Type B pancreatic cell (in vitro differentiated cells): ENCODE measurements around the gene CPSF4L. TPM values are rescaled to one million over a fixed set of nuclear protein-coding genes. Genes with fewer than 3 reads are reported as not detected.

ENCODE experiments used
- DNase-seq: peaks from one replicate; pipeline ENCODE4 v3.0.0; 2021; ENCODE audit warnings: mixed read lengths; ENCODE audit not compliant: unreplicated experiment; ENCODE audit errors: extremely low spot score
- H3K27ac Mint-ChIP-seq: 2 replicates; pipeline ENCODE4 v1.8.0; 2021; ENCODE audit warnings: mild to moderate bottlenecking, mixed read lengths
- H3K27me3 Mint-ChIP-seq: 2 replicates; pipeline ENCODE4 v1.8.0; 2021; ENCODE audit warnings: mixed read lengths
- H3K36me3 Mint-ChIP-seq: 2 replicates; pipeline ENCODE4 v1.8.0; 2021; ENCODE audit warnings: mixed read lengths
- H3K4me1 Mint-ChIP-seq: one replicate; pipeline ENCODE4 v1.8.0; 2021; ENCODE audit warnings: mixed read lengths; ENCODE audit not compliant: unreplicated experiment
- H3K4me3 Mint-ChIP-seq: 2 replicates; pipeline ENCODE4 v1.8.0; 2021; ENCODE audit warnings: mild to moderate bottlenecking, mixed read lengths
- H3K9me3 Mint-ChIP-seq: 2 replicates; pipeline ENCODE4 v1.8.0; 2021; ENCODE audit warnings: mixed read lengths
- total RNA-seq: library from RNA; stranded (reverse); gene quantifications from 2 replicates; pipeline ENCODE4 v1.2.1, GENCODE V29; 2021; ENCODE audit warnings: low replicate concordance
- TF ChIP-seq, protein P1 (sequence below): fragments of 200-600 bp; sonication (generic); conservative IDR thresholded peaks from 2 replicates; pipeline ENCODE4 v1.5.0; 2021; ENCODE audit warnings: antibody characterized with exemption, mild to moderate bottlenecking

Gene CPSF4L
- total RNA-seq, 1 donor from 2014 or later, result not detected

GRCh38 chr17:73283250-73283649, 21.6 kb upstream of the CPSF4L start:
- Mint-ChIP-seq H3K4me1 (peaks cover 43% of the 10 kb centered on the region), H3K9me3 (no peaks in the 10 kb centered on the region), H3K27me3 (no peaks in the 10 kb centered on the region), H3K4me3 (peak overlapping the region; percentile 65), H3K36me3 (peaks cover 14% of the 10 kb centered on the region), H3K27ac (peak overlapping the region; percentile 70)
- TF ChIP-seq, protein P1, sequence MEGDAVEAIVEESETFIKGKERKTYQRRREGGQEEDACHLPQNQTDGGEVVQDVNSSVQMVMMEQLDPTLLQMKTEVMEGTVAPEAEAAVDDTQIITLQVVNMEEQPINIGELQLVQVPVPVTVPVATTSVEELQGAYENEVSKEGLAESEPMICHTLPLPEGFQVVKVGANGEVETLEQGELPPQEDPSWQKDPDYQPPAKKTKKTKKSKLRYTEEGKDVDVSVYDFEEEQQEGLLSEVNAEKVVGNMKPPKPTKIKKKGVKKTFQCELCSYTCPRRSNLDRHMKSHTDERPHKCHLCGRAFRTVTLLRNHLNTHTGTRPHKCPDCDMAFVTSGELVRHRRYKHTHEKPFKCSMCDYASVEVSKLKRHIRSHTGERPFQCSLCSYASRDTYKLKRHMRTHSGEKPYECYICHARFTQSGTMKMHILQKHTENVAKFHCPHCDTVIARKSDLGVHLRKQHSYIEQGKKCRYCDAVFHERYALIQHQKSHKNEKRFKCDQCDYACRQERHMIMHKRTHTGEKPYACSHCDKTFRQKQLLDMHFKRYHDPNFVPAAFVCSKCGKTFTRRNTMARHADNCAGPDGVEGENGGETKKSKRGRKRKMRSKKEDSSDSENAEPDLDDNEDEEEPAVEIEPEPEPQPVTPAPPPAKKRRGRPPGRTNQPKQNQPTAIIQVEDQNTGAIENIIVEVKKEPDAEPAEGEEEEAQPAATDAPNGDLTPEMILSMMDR, result no peak
- DNase-seq, result no peak

GRCh38 chr17:73282629-73283028, 20.9 kb upstream of the CPSF4L start:
- TF ChIP-seq, protein P1, result no peak
- H3K9me3 Mint-ChIP-seq, result no peaks in the 10 kb centered on the region
- no peak overlapping the region for H3K27ac Mint-ChIP-seq
- no peak overlapping the region for H3K4me3 Mint-ChIP-seq
- H3K4me1 Mint-ChIP-seq, result peaks cover 43% of the 10 kb centered on the region
- DNase-seq, result no peak
- no peaks in the 10 kb centered on the region for H3K27me3 Mint-ChIP-seq
- peaks cover 14% of the 10 kb centered on the region for H3K36me3 Mint-ChIP-seq

GRCh38 chr17:73281928-73282327, 20.2 kb upstream of the CPSF4L start:
- no peak for DNase-seq
- Mint-ChIP-seq H3K4me1 (peaks cover 36% of the 10 kb centered on the region), H3K4me3 (no peak overlapping the region), H3K36me3 (peaks cover 14% of the 10 kb centered on the region), H3K27me3 (no peaks in the 10 kb centered on the region), H3K9me3 (no peaks in the 10 kb centered on the region), H3K27ac (no peak overlapping the region)
- TF ChIP-seq, protein P1, result no peak

DNA sequence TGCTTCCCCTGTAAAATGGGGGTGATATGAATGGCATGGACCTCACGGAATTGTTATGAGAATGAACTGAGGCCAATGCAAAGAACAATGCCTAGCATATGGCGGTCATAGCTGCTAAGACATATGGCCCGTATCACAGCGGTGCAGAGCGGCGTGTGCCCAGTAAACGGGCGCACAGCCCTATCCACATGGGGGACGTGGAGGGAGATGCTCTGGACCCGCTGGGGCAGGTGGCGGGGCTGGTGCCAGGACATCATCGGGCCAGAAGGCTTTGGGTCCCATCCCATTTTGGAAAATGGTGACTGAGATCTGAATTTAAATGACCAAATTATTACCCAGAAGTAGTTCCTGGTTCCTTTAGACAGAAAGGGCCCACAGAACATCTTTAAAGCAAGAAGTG, 18.5 kb upstream of the CPSF4L start:
- Mint-ChIP-seq H3K27ac (no peak overlapping the region), H3K27me3 (no peaks in the 10 kb centered on the region), H3K9me3 (no peaks in the 10 kb centered on the region), H3K4me3 (no peak overlapping the region), H3K36me3 (peaks cover 5% of the 10 kb centered on the region), H3K4me1 (peaks cover 30% of the 10 kb centered on the region)
- TF ChIP-seq, protein P1, result no peak
- no peak for DNase-seq

- Mint-ChIP-seq H3K27me3 (no peaks in the 10 kb centered on the region), H3K27ac (no peak overlapping the region), H3K4me1 (peaks cover 30% of the 10 kb centered on the region), H3K36me3 (peaks cover 5% of the 10 kb centered on the region), H3K9me3 (no peaks in the 10 kb centered on the region), H3K4me3 (no peak overlapping the region)
- DNase-seq, result no peak
- TF ChIP-seq, protein P1, result no peak
Measured at GRCh38 chr17:73279704-73280103, 18.0 kb upstream of the CPSF4L start.
